ENCODE data around the gene CRADD. TPM values are rescaled to one million over a fixed set of nuclear protein-coding genes. Genes with fewer than 3 reads are reported as not detected.

Gene CRADD
- total RNA-seq, 5 donors from 2014 or later (not counting 1 experiment from before 2014, with no cell fraction given) = 11.2 to 19.3 (median 12.3) TPM

- Histone ChIP-seq H3K9me3 (no peaks in the 10 kb centered on the region), H3K36me3 (ENCODE audit: control insufficient read depth in 2 of 2, extremely low read depth in 1 of 2, insufficient read depth in 1 of 2, low read length in 1 of 2) (no peaks in the 10 kb centered on the region), H3K4me3 (ENCODE audit: control insufficient read depth in 1 of 2, extremely low read depth in 1 of 2, low read length in 1 of 2) (no peak overlapping the region), H3K4me1 (ENCODE audit: control insufficient read depth in 1 of 2, extremely low read depth in 1 of 2, insufficient read depth in 2 of 2, low read length in 2 of 2) (no peaks in the 10 kb centered on the region), H3K27me3 (replicated peaks in 1 of 2; ENCODE audit: control insufficient read depth in 2 of 2, extremely low read depth in 1 of 2, insufficient read depth in 2 of 2, low read length in 1 of 2) (no peaks in the 10 kb centered on the region), H3K27ac (ENCODE audit: low read length) (no peak overlapping the region)
- WGBS (ENCODE audit: insufficient coverage) = no CpG with 5 or more reads among the region's 3 CpGs
- ATAC-seq (replicated peaks in 1 of 4) (no peak), DNase-seq (no peak)
- H3K4me1 Mint-ChIP-seq = peaks cover 0 to 6% (median 0%) of the 10 kb centered on the region in 3 donors
- no peak overlapping the region for H3K27ac Mint-ChIP-seq
- H3K27me3 Mint-ChIP-seq = no peaks in the 10 kb centered on the region
- ChIA-PET POLR2A (interaction anchor here in 1 of 2 donors (0.6 kb wide), 2 partner anchors 46 to 1417 kb away, joined by 3 to 4 read pairs; no protein-coding TSS in a partner anchor), CTCF (interaction anchor here in 1 of 2 donors (0.7 to 0.9 kb wide), 2 partner anchors 37 to 190 kb away, joined by 3 read pairs; no protein-coding TSS in a partner anchor)
- no peaks in the 10 kb centered on the region for H3K9me3 Mint-ChIP-seq
- H3K36me3 Mint-ChIP-seq = peaks cover 5% of the 10 kb centered on the region
- H3K4me3 Mint-ChIP-seq = no peak overlapping the region
Measured at GRCh38 chr12:93729934-93730333, 52.8 kb downstream of the CRADD start.

GRCh38 chr12:93733358-93733757, 56.2 kb downstream of the CRADD start:
- Mint-ChIP-seq H3K4me3 (no peak overlapping the region), H3K36me3 (peaks cover 7% of the 10 kb centered on the region), H3K27me3 (no peaks in the 10 kb centered on the region), H3K27ac (no peak overlapping the region), H3K4me1 (peaks cover 0 to 25% (median 13%) of the 10 kb centered on the region in 3 donors), H3K9me3 (no peaks in the 10 kb centered on the region)
- Histone ChIP-seq H3K4me3 (ENCODE audit: control insufficient read depth in 1 of 2, extremely low read depth in 1 of 2, low read length in 1 of 2) (no peak overlapping the region), H3K9me3 (no peaks in the 10 kb centered on the region), H3K4me1 (ENCODE audit: control insufficient read depth in 1 of 2, extremely low read depth in 1 of 2, insufficient read depth in 2 of 2, low read length in 2 of 2) (no peaks in the 10 kb centered on the region), H3K27me3 (replicated peaks in 1 of 2; ENCODE audit: control insufficient read depth in 2 of 2, extremely low read depth in 1 of 2, insufficient read depth in 2 of 2, low read length in 1 of 2) (no peaks in the 10 kb centered on the region), H3K27ac (ENCODE audit: low read length) (no peak overlapping the region), H3K36me3 (ENCODE audit: control insufficient read depth in 2 of 2, extremely low read depth in 1 of 2, insufficient read depth in 1 of 2, low read length in 1 of 2) (no peaks in the 10 kb centered on the region)
- CTCF ChIA-PET = interaction anchor here in 1 of 2 donors (0.6 kb wide), 1 partner anchor 21 kb away, joined by 3 read pairs; no protein-coding TSS in a partner anchor
- DNase-seq = no peak
- POLR2A ChIA-PET = interaction anchor here in 1 of 2 donors (0.6 kb wide), 1 partner anchor 137 kb away, joined by 3 read pairs; no protein-coding TSS in a partner anchor
- no peak for ATAC-seq (replicated peaks in 1 of 4)
- WGBS (ENCODE audit: insufficient coverage) = no CpG with 5 or more reads among the region's 3 CpGs

GRCh38 chr12:93733928-93734327, 56.8 kb downstream of the CRADD start:
- peaks cover 7% of the 10 kb centered on the region for H3K36me3 Mint-ChIP-seq
- CTCF ChIA-PET = no interaction called here
- no peaks in the 10 kb centered on the region for H3K9me3 Mint-ChIP-seq
- ATAC-seq (replicated peaks in 1 of 4) (no peak), DNase-seq (no peak)
- no peak overlapping the region for H3K27ac ChIP-seq (ENCODE audit: low read length)
- H3K27ac Mint-ChIP-seq = no peak overlapping the region
- no peak overlapping the region for H3K4me3 ChIP-seq (ENCODE audit: control insufficient read depth in 1 of 2, extremely low read depth in 1 of 2, low read length in 1 of 2)
- H3K9me3 ChIP-seq = no peaks in the 10 kb centered on the region
- H3K27me3 ChIP-seq (replicated peaks in 1 of 2; ENCODE audit: control insufficient read depth in 2 of 2, extremely low read depth in 1 of 2, insufficient read depth in 2 of 2, low read length in 1 of 2) = no peaks in the 10 kb centered on the region
- H3K4me1 ChIP-seq (ENCODE audit: control insufficient read depth in 1 of 2, extremely low read depth in 1 of 2, insufficient read depth in 2 of 2, low read length in 2 of 2) = no peaks in the 10 kb centered on the region
- no peaks in the 10 kb centered on the region for H3K36me3 ChIP-seq (ENCODE audit: control insufficient read depth in 2 of 2, extremely low read depth in 1 of 2, insufficient read depth in 1 of 2, low read length in 1 of 2)
- 86% methylated on average over 2 of the region's 5 CpGs for WGBS (ENCODE audit: insufficient coverage)
- no peaks in the 10 kb centered on the region for H3K27me3 Mint-ChIP-seq
- H3K4me1 Mint-ChIP-seq = peaks cover 2 to 31% (median 17%) of the 10 kb centered on the region in 3 donors
- no peak overlapping the region for H3K4me3 Mint-ChIP-seq
- POLR2A ChIA-PET = no interaction called here

- WGBS (ENCODE audit: insufficient coverage) = 92% methylated on average over 1 of the region's 2 CpGs
- Histone ChIP-seq H3K4me1 (ENCODE audit: control insufficient read depth in 1 of 2, extremely low read depth in 1 of 2, insufficient read depth in 2 of 2, low read length in 2 of 2) (no peaks in the 10 kb centered on the region), H3K36me3 (ENCODE audit: control insufficient read depth in 2 of 2, extremely low read depth in 1 of 2, insufficient read depth in 1 of 2, low read length in 1 of 2) (no peaks in the 10 kb centered on the region), H3K4me3 (ENCODE audit: control insufficient read depth in 1 of 2, extremely low read depth in 1 of 2, low read length in 1 of 2) (no peak overlapping the region), H3K27ac (ENCODE audit: low read length) (no peak overlapping the region), H3K27me3 (replicated peaks in 1 of 2; ENCODE audit: control insufficient read depth in 2 of 2, extremely low read depth in 1 of 2, insufficient read depth in 2 of 2, low read length in 1 of 2) (no peaks in the 10 kb centered on the region), H3K9me3 (no peaks in the 10 kb centered on the region)
- H3K4me3 Mint-ChIP-seq = no peak overlapping the region
- ChIA-PET CTCF (no interaction called here), POLR2A (no interaction called here)
- no peak overlapping the region for H3K27ac Mint-ChIP-seq
- no peaks in the 10 kb centered on the region for H3K9me3 Mint-ChIP-seq
- ATAC-seq (replicated peaks in 1 of 4) (no peak), DNase-seq (no peak)
- peaks cover 2 to 32% (median 21%) of the 10 kb centered on the region in 3 donors for H3K4me1 Mint-ChIP-seq
- peaks cover 7% of the 10 kb centered on the region for H3K36me3 Mint-ChIP-seq
- H3K27me3 Mint-ChIP-seq = no peaks in the 10 kb centered on the region
Measured at GRCh38 chr12:93734784-93735183, 57.6 kb downstream of the CRADD start.

GRCh38 chr12:93736640-93737178, 59.5 kb downstream of the CRADD start:
- H3K27me3 Mint-ChIP-seq = no peaks in the 10 kb centered on the region
- DNase-seq (no peak), ATAC-seq (replicated peaks in 1 of 4) (no peak)
- Histone ChIP-seq H3K4me3 (ENCODE audit: control insufficient read depth in 1 of 2, extremely low read depth in 1 of 2, low read length in 1 of 2) (no peak overlapping the region), H3K9me3 (no peaks in the 10 kb centered on the region), H3K27me3 (replicated peaks in 1 of 2; ENCODE audit: control insufficient read depth in 2 of 2, extremely low read depth in 1 of 2, insufficient read depth in 2 of 2, low read length in 1 of 2) (no peaks in the 10 kb centered on the region), H3K27ac (ENCODE audit: low read length) (no peak overlapping the region), H3K4me1 (ENCODE audit: control insufficient read depth in 1 of 2, extremely low read depth in 1 of 2, insufficient read depth in 2 of 2, low read length in 2 of 2) (peaks cover 2 to 5% of the 10 kb centered on the region in 2 experiments), H3K36me3 (ENCODE audit: control insufficient read depth in 2 of 2, extremely low read depth in 1 of 2, insufficient read depth in 1 of 2, low read length in 1 of 2) (no peaks in the 10 kb centered on the region)
- no peaks in the 10 kb centered on the region for H3K9me3 Mint-ChIP-seq
- POLR2A ChIA-PET = no interaction called here
- no peak overlapping the region for H3K27ac Mint-ChIP-seq
- H3K4me1 Mint-ChIP-seq = peaks cover 12 to 42% (median 33%) of the 10 kb centered on the region in 3 donors
- H3K36me3 Mint-ChIP-seq = peaks cover 7% of the 10 kb centered on the region
- no peak overlapping the region for H3K4me3 Mint-ChIP-seq
- CTCF ChIA-PET = no interaction called here

- peaks cover 6 to 8% of the 10 kb centered on the region in 2 experiments for H3K4me1 ChIP-seq (ENCODE audit: control insufficient read depth in 1 of 2, extremely low read depth in 1 of 2, insufficient read depth in 2 of 2, low read length in 2 of 2)
- H3K36me3 ChIP-seq (ENCODE audit: control insufficient read depth in 2 of 2, extremely low read depth in 1 of 2, insufficient read depth in 1 of 2, low read length in 1 of 2) = no peaks in the 10 kb centered on the region
- WGBS (ENCODE audit: insufficient coverage) = 92% methylated on average over 4 of the region's 5 CpGs
- no peak overlapping the region for H3K4me3 ChIP-seq (ENCODE audit: control insufficient read depth in 1 of 2, extremely low read depth in 1 of 2, low read length in 1 of 2)
- H3K27me3 ChIP-seq (replicated peaks in 1 of 2; ENCODE audit: control insufficient read depth in 2 of 2, extremely low read depth in 1 of 2, insufficient read depth in 2 of 2, low read length in 1 of 2) = no peaks in the 10 kb centered on the region
- H3K27ac ChIP-seq (ENCODE audit: low read length) = no peak overlapping the region
- Mint-ChIP-seq H3K4me1 (peaks cover 18 to 46% (median 38%) of the 10 kb centered on the region in 3 donors), H3K4me3 (no peak overlapping the region), H3K27ac (no peak overlapping the region), H3K36me3 (peaks cover 7% of the 10 kb centered on the region), H3K9me3 (no peaks in the 10 kb centered on the region), H3K27me3 (no peaks in the 10 kb centered on the region)
- ATAC-seq (replicated peaks in 1 of 4) (no peak), DNase-seq (no peak)
- CTCF ChIA-PET = interaction anchor here in 1 of 2 donors (0.6 kb wide), 1 partner anchor 594 kb away, joined by 6 read pairs; no protein-coding TSS in a partner anchor
- H3K9me3 ChIP-seq = no peaks in the 10 kb centered on the region
- POLR2A ChIA-PET = no interaction called here
Measured at GRCh38 chr12:93737457-93738198, 60.5 kb downstream of the CRADD start.

All from T-cell (primary cell).